ENCODE results near the gene SPRED3.
"Not testable (repeated sequence)": the region's sequence is repeated elsewhere in the genome, so short reads cannot be mapped to it uniquely, and the experiment has no call there.

SPRED3 gene

DNA sequence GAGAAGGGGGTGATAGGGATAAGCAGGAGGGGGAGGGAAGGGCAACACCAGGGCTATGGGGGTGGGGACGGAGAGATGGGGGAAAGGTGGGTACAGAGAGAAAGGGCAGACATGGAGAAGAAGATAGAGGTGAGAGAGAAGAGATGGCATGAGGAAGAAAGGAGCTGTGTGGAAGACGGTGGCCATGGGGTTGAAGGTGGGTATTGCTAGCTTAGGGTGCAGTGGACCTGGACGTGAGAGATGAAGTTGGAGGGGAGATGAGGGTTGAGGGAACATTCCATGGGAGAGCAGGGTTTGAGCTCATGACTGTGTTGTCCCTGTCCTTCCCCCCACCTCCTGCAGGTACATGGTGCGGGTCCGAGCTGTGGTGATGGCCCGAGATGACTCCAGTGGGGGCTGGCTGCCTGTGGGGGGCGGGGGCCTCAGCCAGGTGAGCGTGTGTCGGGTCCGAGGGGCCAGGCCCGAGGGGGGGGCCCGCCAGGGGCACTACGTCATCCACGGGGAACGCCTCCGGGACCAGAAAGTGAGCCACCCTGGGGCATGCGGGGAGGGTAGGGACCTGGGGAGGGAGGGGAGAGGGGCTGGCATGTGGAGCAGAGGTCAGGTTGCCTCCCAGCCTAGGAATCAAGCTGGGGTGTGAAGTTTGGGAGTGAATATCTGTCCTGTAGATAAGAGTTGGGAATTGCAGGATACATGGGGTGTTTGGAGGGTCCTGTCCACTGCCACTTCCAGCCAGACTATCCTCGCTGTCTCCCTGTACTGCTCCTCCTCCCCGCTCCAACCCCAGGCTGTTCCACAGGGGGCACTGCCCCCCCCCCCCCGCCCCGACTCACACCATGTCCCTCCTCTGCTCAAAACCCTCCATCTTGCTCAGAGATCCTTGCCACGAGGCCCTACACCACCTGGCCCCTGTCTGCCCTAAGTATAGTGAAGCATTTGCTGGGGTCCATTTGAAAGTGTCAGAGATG lies 1.7 kb downstream of the SPRED3 start:
- in situ Hi-C loops (cut with HindIII; ENCODE audit: low sequenced_read_pairs), result no loop called here

DNA sequence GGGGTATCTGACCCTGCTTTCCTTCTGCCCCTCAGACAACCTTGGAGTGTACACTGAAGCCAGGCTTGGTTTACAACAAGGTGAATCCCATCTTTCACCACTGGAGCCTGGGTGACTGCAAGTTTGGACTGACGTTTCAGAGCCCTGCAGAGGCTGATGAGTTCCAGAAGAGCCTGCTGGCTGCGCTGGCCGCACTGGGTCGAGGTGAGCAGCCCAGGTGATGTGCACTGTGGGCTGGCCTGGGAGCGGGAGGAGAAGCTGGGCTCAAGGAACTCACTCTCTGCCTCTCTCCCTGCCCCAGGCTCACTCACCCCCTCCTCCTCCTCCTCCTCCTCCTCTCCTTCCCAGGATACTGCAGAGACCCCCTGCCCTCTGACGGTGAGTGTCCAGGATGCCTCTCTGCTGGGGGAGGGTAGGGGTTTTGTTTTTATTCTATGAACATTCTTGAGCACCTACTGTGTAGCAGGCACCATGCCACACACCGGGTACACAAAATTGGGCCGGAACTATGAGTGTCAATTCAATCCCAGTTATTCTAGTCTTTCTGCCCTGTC lies 3.5 kb downstream of the SPRED3 start:
- in situ Hi-C loops (cut with HindIII; ENCODE audit: low sequenced_read_pairs), result no loop called here

DNA sequence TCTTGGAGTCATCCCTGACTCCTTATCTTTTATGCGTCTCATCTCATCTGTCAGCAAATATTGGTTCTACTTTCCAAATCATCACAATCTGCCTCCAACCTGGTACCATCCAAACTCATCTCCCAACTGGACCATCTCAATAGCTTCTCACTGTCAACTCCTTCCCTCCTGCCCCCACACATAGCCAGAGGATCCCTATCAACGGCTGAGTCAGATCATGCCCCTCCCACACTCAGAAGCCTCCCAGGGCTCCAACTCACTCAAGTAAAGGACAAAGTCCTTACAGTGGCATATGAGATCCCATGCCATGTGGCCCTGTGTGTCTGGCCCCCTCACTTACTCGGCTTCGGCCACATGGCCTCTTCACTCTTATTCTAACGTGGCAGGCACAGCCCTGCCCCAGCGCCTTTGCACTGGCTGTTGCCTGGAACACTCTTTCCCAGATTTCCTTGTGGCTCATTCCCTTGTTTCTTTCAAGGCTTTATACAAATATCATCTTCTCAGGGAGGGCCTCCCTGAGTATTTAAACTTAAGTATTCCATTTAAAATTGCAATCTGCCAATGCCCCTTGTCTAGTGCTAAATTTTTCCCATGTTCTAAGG lies 4.3 kb downstream of the SPRED3 start:
- in situ Hi-C loops (cut with HindIII; ENCODE audit: low sequenced_read_pairs), result no loop called here

DNA sequence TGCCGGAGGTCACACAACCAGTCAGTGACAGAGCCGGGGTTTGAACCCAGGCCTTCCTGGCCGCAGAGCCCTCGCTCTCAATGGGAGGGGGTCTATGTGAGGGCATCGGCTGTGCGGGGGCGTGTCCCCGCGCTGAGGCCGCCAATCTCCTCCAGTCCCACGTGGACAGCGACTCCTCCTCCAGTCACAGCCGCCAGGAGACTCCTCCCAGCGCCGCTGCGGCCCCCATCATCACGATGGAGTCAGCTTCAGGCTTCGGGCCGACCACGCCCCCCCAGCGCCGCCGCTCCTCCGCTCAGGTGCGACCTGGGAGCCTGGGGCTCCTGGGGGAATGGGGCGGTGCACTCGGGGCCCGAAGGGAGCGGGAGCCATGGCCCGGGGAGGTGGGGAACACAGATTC lies 6.0 kb downstream of the SPRED3 start:
- in situ Hi-C loops (cut with HindIII; ENCODE audit: low sequenced_read_pairs), result no loop called here

DNA sequence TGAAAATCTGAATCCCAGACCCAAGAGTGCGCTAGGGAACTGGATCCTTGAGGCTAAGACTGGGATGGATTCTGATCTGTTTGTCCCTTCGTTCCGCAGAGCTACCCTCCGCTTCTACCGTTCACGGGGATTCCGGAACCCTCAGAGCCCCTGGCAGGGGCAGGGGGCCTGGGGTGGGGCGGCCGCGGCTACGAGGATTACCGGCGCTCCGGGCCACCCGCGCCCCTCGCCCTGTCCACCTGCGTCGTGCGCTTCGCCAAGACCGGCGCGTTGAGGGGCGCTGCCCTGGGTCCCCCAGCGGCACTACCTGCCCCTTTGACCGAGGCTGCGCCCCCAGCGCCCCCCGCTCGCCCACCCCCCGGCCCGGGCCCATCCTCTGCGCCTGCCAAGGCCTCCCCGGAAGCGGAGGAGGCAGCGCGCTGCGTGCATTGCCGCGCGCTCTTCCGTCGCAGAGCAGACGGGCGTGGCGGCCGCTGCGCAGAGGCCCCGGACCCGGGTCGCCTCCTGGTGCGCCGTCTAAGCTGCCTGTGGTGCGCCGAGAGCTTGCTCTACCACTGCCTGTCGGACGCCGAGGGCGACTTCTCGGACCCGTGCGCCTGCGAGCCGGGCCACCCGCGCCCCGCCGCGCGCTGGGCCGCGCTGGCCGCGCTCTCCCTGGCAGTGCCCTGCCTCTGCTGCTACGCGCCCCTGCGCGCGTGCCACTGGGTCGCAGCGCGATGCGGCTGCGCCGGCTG lies 7.1 kb downstream of the SPRED3 start:
- in situ Hi-C loops (cut with HindIII; ENCODE audit: low sequenced_read_pairs), result no loop called here

DNA sequence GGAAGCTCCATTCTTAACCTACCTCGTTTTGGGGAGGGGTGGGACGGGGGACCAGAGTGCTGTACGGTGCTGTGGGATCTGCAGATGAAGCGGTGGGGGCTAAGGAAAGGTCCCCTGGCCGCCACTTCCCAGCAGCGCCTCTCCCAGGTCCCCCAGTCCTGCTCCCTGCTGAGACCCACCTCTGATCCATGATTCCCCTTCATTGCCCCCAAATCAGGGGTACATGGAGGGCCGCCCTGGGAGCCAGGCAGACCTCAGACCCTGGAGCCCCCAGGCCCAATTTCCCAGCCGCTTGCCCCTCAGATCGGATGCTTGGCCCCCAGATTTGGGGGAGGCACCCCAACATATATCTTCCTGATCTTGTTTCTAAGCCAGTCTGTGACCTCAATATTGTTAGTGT lies 10.6 kb downstream of the SPRED3 start:
- in situ Hi-C loops (cut with HindIII; ENCODE audit: low sequenced_read_pairs), result no loop called here

DNA sequence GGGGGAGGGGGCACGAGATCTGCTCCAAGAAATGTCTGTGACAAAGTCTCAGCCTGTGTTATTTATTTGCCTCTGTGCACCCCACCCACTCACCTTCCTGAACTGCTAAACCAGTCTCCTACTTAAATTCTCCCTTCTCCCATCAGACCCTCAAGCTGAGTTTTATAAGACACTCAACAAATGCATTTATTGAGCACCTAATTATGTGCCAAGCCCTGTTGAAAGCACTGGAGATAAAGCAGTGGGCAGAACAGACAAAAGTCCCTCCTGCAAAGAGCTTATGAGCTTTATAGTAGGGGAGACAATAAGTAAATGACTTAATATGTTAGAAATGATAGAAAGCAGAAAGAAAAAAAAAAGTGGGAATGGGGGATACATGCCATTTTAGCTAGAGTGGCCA lies 11.0 kb downstream of the SPRED3 start:
- in situ Hi-C loops (cut with HindIII; ENCODE audit: low sequenced_read_pairs), result no loop called here

DNA sequence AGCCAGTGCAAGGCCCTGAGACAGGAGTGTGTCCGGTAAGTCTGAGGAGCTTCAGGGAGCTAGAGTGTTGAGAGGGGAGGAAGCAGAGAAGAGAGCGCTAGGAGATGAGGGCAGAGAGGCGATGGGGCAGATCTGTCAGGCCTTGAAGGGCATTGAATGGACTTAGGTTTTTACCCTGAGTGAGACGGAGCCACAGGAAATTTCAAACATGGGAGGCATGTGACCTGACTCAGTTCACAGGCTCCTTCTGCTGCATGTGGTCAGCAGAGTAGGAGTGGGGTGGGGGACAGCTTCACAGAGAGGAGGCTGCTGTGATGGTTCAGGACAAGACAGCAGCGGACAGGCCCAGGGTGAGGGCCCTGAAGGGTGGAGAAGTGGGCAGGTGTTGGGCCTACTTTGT lies 11.9 kb downstream of the SPRED3 start:
- in situ Hi-C loops (cut with HindIII; ENCODE audit: low sequenced_read_pairs), result no loop called here

DNA sequence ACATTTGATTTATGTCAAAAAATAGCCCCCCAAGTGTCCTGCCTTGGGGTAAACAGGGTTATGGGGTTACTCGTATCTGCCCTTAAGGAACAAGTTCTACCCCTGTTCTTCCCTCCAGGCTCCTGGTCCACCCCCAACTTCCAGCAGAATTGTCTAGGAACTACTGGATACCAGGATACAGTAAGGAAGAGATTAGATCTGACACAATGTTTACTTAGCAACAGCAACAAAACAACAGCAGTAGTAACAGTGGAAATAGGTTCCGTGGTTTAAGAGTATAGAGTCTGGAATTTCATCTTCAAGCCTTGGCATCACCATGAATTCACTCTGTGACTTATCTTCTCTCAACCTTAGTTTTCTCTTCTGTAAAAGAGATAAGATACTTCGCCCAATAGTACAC lies 12.7 kb downstream of the SPRED3 start:
- in situ Hi-C loops (cut with HindIII; ENCODE audit: low sequenced_read_pairs), result no loop called here

DNA sequence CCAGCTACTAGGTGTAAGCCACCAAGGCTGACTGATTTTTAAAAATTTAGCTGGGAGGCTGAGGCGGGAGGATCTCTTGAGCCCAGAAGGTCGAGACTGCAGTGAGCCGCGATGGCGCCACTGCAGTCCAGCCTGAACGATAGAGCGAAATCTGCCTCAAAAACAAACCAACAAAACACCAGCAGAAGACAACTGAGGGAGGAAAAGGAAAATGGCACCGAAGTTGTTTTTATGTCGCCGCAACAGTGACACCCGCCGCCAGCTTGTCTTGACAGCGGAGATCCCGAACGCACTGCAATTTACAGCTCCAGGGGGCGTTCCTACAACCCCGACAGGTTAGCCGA lies 14.1 kb downstream of the SPRED3 start:
- in situ Hi-C loops (cut with HindIII; ENCODE audit: low sequenced_read_pairs), result no loop called here

DNA sequence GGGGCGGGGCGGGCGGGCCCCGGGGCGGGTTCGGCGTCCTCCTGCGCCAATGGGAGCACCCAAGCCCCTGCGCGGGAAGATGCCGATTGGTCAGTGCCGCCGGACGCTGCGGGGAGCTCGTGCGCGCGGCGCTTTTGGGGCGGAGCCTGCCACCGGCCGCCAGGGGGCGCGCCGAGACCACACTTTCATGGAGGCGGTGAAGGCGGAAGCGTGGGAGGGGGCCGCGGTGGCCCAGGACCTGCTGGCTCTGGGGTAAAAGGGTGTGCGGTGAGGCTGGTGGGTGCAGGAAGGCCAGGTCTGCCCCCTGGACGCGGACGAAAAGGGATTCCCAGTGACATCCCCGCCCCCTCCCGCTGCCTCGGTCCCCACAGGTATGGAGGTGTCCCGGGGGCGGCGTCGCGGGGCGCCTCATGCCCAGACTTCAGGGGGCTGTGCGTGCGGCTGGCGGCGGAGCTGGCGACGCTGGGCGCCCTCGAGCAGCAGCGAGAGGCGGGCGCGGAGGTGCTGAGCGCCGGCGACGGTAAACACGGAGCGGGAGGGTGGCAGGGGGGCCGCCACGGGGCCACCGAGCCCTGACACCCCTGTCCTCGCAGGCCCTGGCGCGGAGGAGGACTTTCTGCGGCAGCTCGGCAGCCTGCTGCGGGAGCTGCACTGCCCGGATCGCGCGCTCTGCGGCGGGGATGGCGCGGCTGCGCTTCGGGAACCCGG lies 14.6 kb downstream of the SPRED3 start, which contains the start of gene FAM98C:
Gene FAM98C (plus strand): TSS at position 127 of the 708 bp plus-strand sequence. CDS start 61 bp downstream, at position 188.
- in situ Hi-C loops (cut with HindIII; ENCODE audit: low sequenced_read_pairs), result no loop called here

DNA sequence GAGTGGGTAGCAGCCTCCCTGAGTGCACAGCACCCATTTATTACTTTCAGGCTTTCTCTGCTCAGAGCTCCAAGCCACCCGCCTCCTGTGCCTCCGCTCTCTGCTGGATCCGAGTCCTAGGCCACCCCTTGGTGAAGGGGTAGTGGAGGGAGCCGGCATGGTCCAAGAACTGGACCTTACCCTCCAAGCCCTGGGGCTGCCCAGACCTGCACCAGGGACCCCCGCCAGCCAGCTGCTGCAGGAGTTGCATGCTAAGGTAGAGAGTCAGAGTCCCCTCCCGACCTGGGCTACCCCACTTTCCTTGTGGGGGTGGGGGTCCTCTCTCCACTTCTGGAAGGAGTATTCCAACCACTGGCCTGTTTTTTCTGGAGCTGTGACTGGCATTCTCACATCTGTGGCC lies 16.4 kb downstream of the SPRED3 start:
- in situ Hi-C loops (cut with HindIII; ENCODE audit: low sequenced_read_pairs), result no loop called here

DNA sequence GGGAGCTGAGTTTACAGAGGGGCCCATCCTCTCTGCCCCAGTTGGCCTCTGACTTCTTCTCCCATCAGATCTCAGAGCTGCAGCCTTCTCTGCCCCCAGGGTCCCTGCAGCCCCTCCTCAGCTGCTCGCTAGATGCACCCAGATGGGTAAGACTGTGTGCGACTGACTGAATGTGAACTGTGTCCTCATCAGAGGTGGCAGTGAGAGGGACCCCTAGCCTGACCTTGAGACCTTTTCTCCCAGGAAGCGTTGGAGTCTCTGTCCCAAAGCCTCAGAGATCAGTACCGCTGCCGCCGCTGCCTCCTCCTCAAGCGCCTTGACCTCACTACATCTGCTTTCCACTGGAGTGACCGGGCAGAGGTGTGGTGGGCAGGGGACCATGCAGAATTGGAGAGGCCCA lies 16.8 kb downstream of the SPRED3 start:
- in situ Hi-C loops (cut with HindIII; ENCODE audit: low sequenced_read_pairs), result no loop called here

DNA sequence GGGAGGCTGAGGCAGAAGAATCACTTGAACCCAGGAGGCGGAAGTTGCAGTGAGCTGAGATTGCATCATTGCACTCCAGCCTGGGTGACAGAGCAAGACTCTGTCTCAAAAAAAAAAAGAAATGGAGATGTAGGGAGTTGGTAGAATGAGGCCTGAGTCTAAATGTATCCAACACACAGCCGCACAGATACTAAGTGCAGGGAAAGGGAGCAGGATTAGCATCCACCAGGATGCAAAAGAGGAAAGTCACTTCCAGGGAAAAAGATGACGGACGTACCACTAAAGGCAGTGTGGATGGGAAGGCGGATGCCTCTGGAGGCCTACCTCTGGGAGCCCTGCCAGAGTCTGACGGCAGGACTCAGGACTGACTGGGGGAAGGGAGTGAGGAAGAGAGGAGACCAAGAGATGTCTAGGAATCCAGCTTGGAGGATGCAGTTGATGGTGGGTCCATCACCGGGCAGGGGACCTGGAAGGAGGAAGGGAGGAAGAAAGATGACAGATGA lies 21.2 kb downstream of the SPRED3 start:
- in situ Hi-C loops (cut with HindIII; ENCODE audit: low sequenced_read_pairs), result no loop called here

DNA sequence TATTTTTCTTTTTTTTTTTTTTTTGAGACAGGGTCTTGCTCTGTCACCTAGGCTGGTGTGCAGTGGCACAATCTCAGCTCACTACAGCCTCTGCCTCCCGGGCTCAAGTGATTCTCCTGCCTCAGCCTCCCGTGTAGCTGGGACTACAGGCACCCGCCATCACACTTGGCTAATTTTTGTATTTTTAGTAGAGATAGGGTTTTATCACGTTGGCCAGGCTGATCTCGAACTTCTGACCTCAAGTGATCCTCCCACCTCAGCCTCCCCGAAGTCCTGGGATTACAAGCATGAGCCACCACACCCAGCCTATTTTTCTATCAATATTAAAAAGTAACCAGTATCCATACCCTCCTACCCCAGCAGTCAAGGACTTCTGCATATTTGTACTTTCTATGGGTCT lies 21.9 kb downstream of the SPRED3 start:
- in situ Hi-C loops (cut with HindIII; ENCODE audit: low sequenced_read_pairs), result not testable (repeated sequence)

DNA sequence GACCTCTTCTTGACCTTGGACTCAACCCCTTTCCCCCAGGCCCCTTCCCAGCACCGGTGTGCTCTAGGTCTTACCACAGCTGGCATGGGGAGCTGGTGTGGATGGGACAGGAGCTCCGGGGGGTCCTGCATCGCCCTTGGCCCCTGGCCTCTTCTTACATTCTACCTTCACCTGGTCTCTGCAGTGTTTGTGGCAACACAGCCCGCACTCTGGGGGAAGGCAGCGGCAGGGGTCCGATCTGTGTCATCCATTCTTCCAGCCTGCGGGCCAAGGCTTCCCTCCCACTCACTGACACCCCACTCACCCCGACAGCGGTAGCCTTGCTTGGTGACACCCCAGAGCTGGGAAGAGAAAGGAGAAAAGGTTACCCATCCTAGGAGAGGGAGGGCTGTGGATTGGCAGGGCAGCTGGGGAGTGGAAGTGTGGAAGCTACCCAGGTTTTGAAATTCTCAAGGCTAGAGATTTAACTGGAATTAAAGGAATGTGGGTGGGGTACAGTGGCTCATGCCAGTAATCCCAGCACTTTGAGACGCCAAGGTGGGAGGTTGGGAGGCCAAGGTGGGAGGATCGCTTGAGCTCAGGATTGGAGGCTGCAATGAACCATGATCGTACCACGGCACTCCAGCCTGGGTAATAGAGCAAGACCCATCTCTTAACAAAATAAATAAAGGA lies 22.7 kb downstream of the SPRED3 start:
- in situ Hi-C loops (cut with HindIII; ENCODE audit: low sequenced_read_pairs), result no loop called here

DNA sequence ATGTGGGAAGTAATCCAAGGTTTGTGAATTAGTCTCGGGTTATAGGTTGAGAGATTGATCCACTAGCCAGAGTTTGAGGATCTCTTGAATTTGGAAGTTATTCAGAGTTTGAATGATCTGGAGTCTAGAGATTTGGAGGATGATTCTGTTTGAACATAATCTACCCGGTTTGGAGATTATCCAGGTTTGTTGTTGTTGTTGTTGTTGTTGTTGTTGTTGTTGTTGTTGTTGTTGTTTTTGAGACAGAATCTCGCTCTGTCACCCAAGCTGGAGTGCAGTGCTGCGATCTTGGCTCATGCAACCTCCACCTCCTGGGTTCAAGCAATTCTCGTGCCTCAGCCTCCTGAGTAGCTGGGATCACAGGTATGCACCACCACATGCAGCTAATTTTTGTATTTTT lies 23.4 kb downstream of the SPRED3 start:
- in situ Hi-C loops (cut with HindIII; ENCODE audit: low sequenced_read_pairs), result not testable (repeated sequence)

DNA sequence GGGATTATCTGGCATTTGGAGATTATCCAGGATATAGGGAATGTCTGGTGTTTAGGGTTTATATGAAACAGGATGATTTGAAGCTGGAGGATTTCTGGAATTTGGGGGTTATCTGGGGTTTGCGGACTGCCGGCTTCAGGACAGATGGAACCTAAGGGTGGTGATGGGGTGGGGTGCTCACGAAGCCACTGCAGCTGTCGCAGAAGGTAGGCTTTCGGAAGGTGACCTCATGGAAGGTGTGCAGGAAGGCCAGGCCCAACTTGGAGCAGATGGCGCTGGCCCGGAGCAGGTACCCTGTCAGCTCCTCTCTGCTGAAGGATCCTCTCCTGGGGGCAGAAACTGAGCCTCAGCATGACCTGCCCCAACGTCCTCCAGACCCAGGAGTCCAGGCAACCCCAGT lies 24.0 kb downstream of the SPRED3 start:
- in situ Hi-C loops (cut with HindIII; ENCODE audit: low sequenced_read_pairs), result no loop called here

DNA sequence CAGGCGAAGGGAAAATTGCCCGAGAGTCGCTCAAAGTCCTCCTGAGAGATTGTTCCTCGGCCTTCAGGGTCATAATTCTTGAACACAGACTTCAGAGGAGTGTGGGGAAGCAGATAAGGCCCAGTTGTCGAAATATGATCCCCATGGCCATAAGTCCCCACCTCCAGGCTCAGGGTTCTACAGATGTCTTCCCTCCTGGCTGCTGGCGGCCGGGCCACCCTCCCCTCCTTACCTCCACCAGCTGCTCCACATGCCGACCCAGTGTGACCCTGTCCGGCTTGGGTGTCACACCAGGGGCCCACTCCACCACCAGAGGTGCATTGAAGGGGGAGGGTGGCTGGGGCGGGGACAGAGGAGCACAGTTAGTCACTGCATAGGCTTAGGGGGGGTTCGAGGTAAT lies 24.5 kb downstream of the SPRED3 start:
- in situ Hi-C loops (cut with HindIII; ENCODE audit: low sequenced_read_pairs), result no loop called here

DNA sequence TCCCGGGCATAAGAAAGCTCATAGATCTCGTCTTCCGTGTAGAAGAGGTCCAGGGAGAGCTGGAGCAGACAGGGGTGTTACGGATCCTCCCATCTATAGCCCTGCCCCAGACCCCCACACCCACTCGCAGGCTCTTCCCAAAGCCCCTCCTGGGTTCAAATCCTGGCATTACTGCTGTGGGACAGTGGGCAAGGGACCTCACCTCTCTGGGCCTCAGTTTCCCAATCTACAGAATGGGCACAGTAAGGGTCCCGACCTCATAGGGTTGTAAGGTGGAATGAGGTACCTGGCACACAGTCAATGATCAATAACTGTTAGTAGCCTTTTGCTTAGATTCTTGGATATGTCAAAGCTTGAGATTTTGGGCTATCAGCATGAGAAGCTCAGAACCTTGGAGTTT lies 24.9 kb downstream of the SPRED3 start:
- in situ Hi-C loops (cut with HindIII; ENCODE audit: low sequenced_read_pairs), result no loop called here

All from DLD1 (cell line).